Thymus (tissue), 11 donors: ENCODE results near the gene FGF12. TPM values are rescaled to one million over a fixed set of nuclear protein-coding genes. Genes with fewer than 3 reads are reported as not detected.

Experiments
- DNase-seq, 9 donors: peaks; one replicate each; pipeline ENCODE4 v3.0.0-alpha.2; 2013; ENCODE audit warnings: low spot score in 9 of 9, low read depth in 6 of 9, missing footprints in 1 of 9
- H3K27ac ChIP-seq, 2 donors: one replicate each; pipeline ENCODE4 v1.5.1; 2013; ENCODE audit warnings: control low read depth in 1 of 2, low read depth in 1 of 2, low read length in 1 of 2, mild to moderate bottlenecking in 1 of 2, moderate library complexity in 1 of 2
- H3K27me3 ChIP-seq, 2 donors: one replicate each; pipeline ENCODE4 v1.5.1; 2013; ENCODE audit warnings: low read length in 1 of 2; ENCODE audit not compliant: control insufficient read depth in 2 of 2, insufficient read depth in 1 of 2
- H3K36me3 ChIP-seq, 2 donors: one replicate each; pipeline ENCODE4 v1.5.1; 2013; ENCODE audit warnings: low read length in 1 of 2, mild to moderate bottlenecking in 1 of 2, moderate library complexity in 1 of 2; ENCODE audit not compliant: control insufficient read depth in 2 of 2, insufficient read depth in 2 of 2
- H3K4me1 ChIP-seq, 2 donors: one replicate each; pipeline ENCODE4 v1.5.1; 2013; ENCODE audit warnings: low read length in 2 of 2; ENCODE audit not compliant: control insufficient read depth in 2 of 2, insufficient read depth in 2 of 2
- H3K4me3 ChIP-seq, 2 donors: one replicate each; pipeline ENCODE4 v1.5.1; 2013; ENCODE audit warnings: low read length in 2 of 2, control low read depth in 1 of 2, mild to moderate bottlenecking in 1 of 2
- H3K9me3 ChIP-seq, 2 donors: one replicate each; pipeline ENCODE4 v1.5.1; 2013; ENCODE audit warnings: low read length in 1 of 2, mild to moderate bottlenecking in 1 of 2; ENCODE audit not compliant: control insufficient read depth in 2 of 2, insufficient read depth in 1 of 2
- WGBS: extraction: QIAGEN DNeasy Blood & Tissue Kit; methylation state at CpG from one replicate; pipeline ENCODE4 v1.1.7; 2013; 5-methylcytosine and 5-hydroxymethylcytosine counted together
- polyA plus RNA-seq: library from polyadenylated mRNA; stranded (reverse); fragments of 200-250 nt; gene quantifications from one replicate; pipeline ENCODE4 v1.2.3, GENCODE V29; 2013
- total RNA-seq: library from RNA; stranded (reverse); fragments of 120-200 nt; gene quantifications from one replicate; pipeline ENCODE4 v1.2.4, GENCODE V29; 2013
- donor health status: healthy.

The FGF12 gene
- total and polyA plus RNA-seq, 2 donors = 0.19 to 1.1 TPM

DNA sequence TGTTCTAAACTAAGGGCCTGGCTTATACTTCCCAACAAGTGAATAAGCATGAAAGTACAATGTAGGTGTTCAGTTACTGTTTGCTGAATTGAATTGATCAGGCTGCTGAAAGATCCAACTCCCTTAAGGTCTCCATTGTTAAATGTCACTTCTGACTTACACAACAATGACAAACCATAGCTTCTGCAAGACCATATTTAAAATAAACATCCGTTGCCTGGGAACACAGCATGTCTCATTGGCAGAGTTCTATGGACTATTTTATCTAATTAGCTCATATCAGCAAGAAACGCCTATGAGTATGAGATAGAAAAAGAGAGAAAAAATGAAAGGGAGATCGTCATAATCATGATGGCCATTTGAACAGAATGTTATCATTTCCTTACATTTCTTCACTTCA lies 605.4 kb downstream of the FGF12 start:
- no peaks in the 10 kb centered on the region for H3K27me3 ChIP-seq
- H3K36me3 ChIP-seq = no peaks in the 10 kb centered on the region
- H3K4me1 ChIP-seq = no peaks in the 10 kb centered on the region
- H3K9me3 ChIP-seq = no peaks in the 10 kb centered on the region
- no peak overlapping the region for H3K4me3 ChIP-seq
- 73% methylated on average over 3 of the region's 3 CpGs for WGBS
- no peak overlapping the region for H3K27ac ChIP-seq
- DNase-seq = no peak

DNA sequence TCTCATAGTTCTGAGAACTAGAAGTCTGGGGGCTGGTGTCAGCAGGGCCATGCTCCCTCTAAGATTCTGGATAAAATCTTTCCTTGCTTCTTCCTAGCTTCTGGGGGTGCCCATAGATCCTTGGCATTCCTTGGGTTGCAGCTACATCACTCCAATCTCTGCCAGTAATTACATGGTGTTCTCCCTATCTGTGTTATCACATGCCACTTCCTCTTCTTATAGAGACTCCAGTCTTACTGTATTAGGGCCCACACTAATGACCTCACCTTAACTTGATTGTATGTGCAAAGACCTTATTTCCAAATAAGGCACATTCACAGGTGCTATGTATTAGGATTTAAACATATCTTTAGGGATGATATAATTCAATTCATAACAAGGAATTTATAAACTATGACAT lies 618.5 kb downstream of the FGF12 start:
- Histone ChIP-seq H3K9me3 (no peaks in the 10 kb centered on the region), H3K36me3 (no peaks in the 10 kb centered on the region), H3K4me1 (no peaks in the 10 kb centered on the region), H3K27ac (no peak overlapping the region), H3K4me3 (no peak overlapping the region), H3K27me3 (no peaks in the 10 kb centered on the region)
- no peak for DNase-seq

DNA sequence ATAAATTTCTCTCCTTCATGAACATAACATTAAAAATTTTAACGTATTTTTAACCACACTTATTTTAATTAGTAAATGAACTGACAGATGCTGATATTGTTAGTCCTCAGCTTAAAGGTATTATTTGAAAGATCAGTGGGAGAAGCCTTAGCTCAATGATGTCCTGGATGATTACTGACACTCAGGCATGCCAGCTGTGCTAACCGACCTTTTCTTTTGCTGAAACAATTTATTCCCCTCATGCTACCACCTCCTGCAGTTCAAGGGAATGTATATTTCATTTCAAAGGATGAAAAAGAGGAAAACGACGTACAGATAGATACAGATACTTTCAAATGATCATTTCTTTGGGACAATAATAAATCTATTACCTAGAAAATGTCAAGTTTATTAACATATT lies 620.8 kb downstream of the FGF12 start:
- no peaks in the 10 kb centered on the region for H3K9me3 ChIP-seq
- H3K36me3 ChIP-seq = no peaks in the 10 kb centered on the region
- no peak overlapping the region for H3K27ac ChIP-seq
- 77% methylated on average over 4 of the region's 4 CpGs for WGBS
- no peaks in the 10 kb centered on the region for H3K27me3 ChIP-seq
- no peak for DNase-seq
- H3K4me1 ChIP-seq = no peaks in the 10 kb centered on the region
- no peak overlapping the region for H3K4me3 ChIP-seq

DNA sequence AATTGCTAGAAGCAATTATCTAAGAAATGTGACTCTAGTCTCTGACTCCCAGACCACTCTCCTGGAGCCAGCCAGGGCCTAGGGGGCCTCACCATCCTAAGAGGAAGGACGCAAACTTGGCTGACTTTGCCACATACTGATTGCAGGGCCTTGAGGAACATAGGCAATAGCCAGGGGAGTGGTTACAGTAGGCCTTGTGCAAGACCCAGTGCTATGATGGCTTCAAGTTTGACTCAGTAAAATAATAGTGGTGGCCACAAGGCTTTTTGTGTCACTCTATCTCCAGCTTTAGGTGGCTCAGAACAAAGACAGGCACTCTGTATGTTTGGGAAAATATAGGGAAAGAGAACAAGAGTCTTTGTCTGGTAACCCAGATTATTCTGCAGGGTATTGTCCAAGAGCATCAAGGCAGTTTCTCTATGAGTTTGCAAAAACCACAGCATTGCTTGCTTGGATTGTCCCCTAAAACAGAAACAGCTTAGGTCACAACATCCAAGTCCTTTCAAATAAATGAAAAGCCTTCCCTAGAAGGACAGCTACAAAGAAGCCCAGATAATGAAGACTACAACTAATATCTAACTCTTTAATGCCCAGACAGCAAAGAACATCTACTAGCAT lies 634.8 kb downstream of the FGF12 start:
- H3K27me3 ChIP-seq = no peaks in the 10 kb centered on the region
- whole genome bisulfite sequencing = 94% methylated on average over 1 of the region's 1 CpG

DNA sequence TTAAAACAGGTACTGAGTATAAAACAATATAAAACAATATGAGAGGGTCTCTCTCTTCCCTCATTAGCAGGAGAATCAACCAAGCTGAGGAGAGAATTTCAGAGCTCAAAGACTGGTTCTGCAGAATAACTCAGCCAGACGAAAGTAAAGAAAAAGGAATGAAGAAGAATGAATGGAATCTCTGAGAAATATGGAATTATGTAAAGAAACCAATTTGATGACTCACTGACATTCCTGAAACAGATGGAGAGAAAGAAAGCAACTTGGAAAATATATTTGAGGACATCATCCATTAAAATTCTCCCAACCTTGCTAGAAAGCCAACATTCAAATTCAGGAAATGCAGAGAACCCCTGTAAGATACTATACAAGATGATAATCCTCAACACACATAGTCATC lies 635.5 kb downstream of the FGF12 start:
- WGBS = 53% methylated on average over 1 of the region's 1 CpG
- H3K4me1 ChIP-seq = no peaks in the 10 kb centered on the region
- no peak for DNase-seq
- H3K9me3 ChIP-seq = peaks cover 0 to 3% of the 10 kb centered on the region in 2 donors
- H3K4me3 ChIP-seq = no peak overlapping the region
- no peaks in the 10 kb centered on the region for H3K27me3 ChIP-seq
- no peak overlapping the region for H3K27ac ChIP-seq
- no peaks in the 10 kb centered on the region for H3K36me3 ChIP-seq

More for the DNA sequence above, 634.8 kb downstream of the FGF12 start:
- Histone ChIP-seq H3K27ac (no peak overlapping the region), H3K4me1 (no peaks in the 10 kb centered on the region), H3K36me3 (no peaks in the 10 kb centered on the region), H3K4me3 (no peak overlapping the region), H3K9me3 (peaks cover 0 to 3% of the 10 kb centered on the region in 2 donors)
- no peak for DNase-seq

DNA sequence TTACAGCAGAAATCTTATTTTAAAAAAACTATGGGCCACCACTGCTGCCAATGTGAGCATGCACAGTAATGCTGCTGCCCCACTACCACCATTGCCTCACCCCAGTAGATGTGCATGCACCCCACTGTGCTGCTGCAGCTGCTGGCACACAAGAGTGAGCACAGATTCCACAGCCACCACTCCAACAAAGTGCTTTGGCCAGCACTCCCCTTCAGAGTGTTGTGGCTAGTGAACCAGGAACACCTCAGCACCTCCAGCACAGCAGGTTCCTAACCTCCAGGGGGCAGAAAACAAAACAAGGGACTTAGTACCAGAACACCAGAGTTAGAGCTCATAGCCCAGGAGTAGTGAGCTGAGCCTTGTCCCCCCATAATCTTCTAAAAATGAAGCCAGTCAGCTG lies 636.8 kb downstream of the FGF12 start:
- Histone ChIP-seq H3K9me3 (peaks cover 0 to 3% of the 10 kb centered on the region in 2 donors), H3K27me3 (no peaks in the 10 kb centered on the region), H3K36me3 (no peaks in the 10 kb centered on the region), H3K4me1 (no peaks in the 10 kb centered on the region), H3K4me3 (no peak overlapping the region), H3K27ac (no peak overlapping the region)
- no peak for DNase-seq

Other genes starting within 250 kb of the FGF12 start
- gene MB21D2, start 190.3 kb upstream of the FGF12 start, total RNA-seq = 1.5 TPM
- gene MB21D2, start 190.3 kb upstream of the FGF12 start, polyA plus RNA-seq = 2.4 TPM